NCI-H2227 treated with DMSO at 0.1 percent for 48 hours (cell line): ENCODE data around the gene CCNL1.
"Not testable (repeated sequence)": the region's sequence is repeated elsewhere in the genome, so short reads cannot be mapped to it uniquely, and the experiment has no call there.

Experiments used
- DNase-seq: peaks from one replicate; lab custom pipeline; 2025; lab: John Stamatoyannopoulos, UW

Gene CCNL1

GRCh38 chr3:157103280-157103679 lies 56.7 kb downstream of the CCNL1 start:
- DNase-seq, result no peak

GRCh38 chr3:157102595-157102994 lies 57.4 kb downstream of the CCNL1 start:
- not testable (repeated sequence) for DNase-seq

GRCh38 chr3:157102098-157102497 lies 57.8 kb downstream of the CCNL1 start:
- DNase-seq, result no peak

GRCh38 chr3:157101486-157101885 lies 58.5 kb downstream of the CCNL1 start:
- no peak for DNase-seq

GRCh38 chr3:157100608-157101396 lies 59.1 kb downstream of the CCNL1 start:
- DNase-seq, result no peak

- DNase-seq, result no peak
Measured at GRCh38 chr3:157100096-157100477, 59.9 kb downstream of the CCNL1 start.

- DNase-seq, result no peak
Measured at GRCh38 chr3:157099326-157100095, 60.4 kb downstream of the CCNL1 start.

GRCh38 chr3:157098823-157099185 lies 61.1 kb downstream of the CCNL1 start:
- no peak for DNase-seq

- DNase-seq, result no peak
Measured at GRCh38 chr3:157098121-157098822, 61.7 kb downstream of the CCNL1 start.
